AG04450 (cell line): ENCODE measurements around the gene DIP2A. TPM values are rescaled to one million over a fixed set of nuclear protein-coding genes. Genes with fewer than 3 reads are reported as not detected.

ENCODE experiments used
- CTCF ChIA-PET: fragments of 300-600, 350-600 bp; formaldehyde crosslinking; extraction: SDS; loops from one replicate; lab custom pipeline; 2022; ENCODE audit warnings: antibody characterized with exemption, inconsistent platforms; lab: Charles Lee
- POLR2A ChIA-PET: fragments of 350-600 bp; formaldehyde crosslinking; extraction: SDS; loops from one replicate; lab custom pipeline; 2021; ENCODE audit warnings: antibody characterized with exemption, inconsistent platforms; lab: Yijun Ruan, JAX
- DNase-seq: peaks from one replicate; pipeline ENCODE4 v3.0.0-alpha.2; 2011; ENCODE audit warnings: low read depth, low spot score
- H3K27ac ChIP-seq: one replicate; pipeline ENCODE4 v1.5.1; 2012; ENCODE audit warnings: low read depth, low read length, control low read depth
- H3K27me3 ChIP-seq: one replicate; pipeline ENCODE4 v1.6.0; 2012; ENCODE audit warnings: low read length; ENCODE audit not compliant: control insufficient read depth, insufficient read depth
- H3K4me3 ChIP-seq: 2 replicates; pipeline ENCODE4 v1.5.1; 2011; ENCODE audit warnings: mild to moderate bottlenecking, low read depth, low read length, control low read depth
- H3K9me3 ChIP-seq: 2 replicates; pipeline ENCODE4 v1.5.1; 2012; ENCODE audit warnings: low read length; ENCODE audit not compliant: control insufficient read depth, insufficient read depth
- CTCF ChIP-seq: IDR thresholded peaks from 2 replicates; pipeline ENCODE4 v1.5.1; 2011; ENCODE audit warnings: low read depth, low read length, control low read depth, inconsistent platforms
- polyA plus RNA-seq: library from polyadenylated mRNA; depleted of rRNA; stranded (reverse); fragments of >200 nt; gene quantifications from 2 replicates; pipeline ENCODE4 v1.2.3, GENCODE V29; 2011

Gene DIP2A
- polyA plus RNA-seq, 1 experiment, result 21.0 TPM

- CTCF ChIA-PET, result no interaction called here
- POLR2A ChIA-PET, result no interaction called here
Observed at GRCh38 chr21:46598581-46599572, 140.2 kb downstream of the DIP2A start.

GRCh38 chr21:46600305-46600704, 141.6 kb downstream of the DIP2A start:
- Histone ChIP-seq H3K27me3 (no peaks in the 10 kb centered on the region), H3K27ac (no peak overlapping the region), H3K9me3 (peaks cover 3% of the 10 kb centered on the region; the same call in 1 of the 2 replicates), H3K4me3 (no peak overlapping the region)
- no peak for DNase-seq
- POLR2A ChIA-PET, result no interaction called here
- CTCF ChIA-PET, result no interaction called here
- no peak for TF ChIP-seq CTCF

More at GRCh38 chr21:46598581-46599572, 140.2 kb downstream of the DIP2A start:
- Histone ChIP-seq H3K4me3 (no peak overlapping the region), H3K9me3 (peaks cover 11% of the 10 kb centered on the region), H3K27ac (peak overlapping the region; percentile 24), H3K27me3 (no peaks in the 10 kb centered on the region)
- DNase-seq, result peak; percentile 70
- no peak for TF ChIP-seq CTCF

- Histone ChIP-seq H3K27me3 (no peaks in the 10 kb centered on the region), H3K4me3 (no peak overlapping the region), H3K27ac (no peak overlapping the region), H3K9me3 (peaks cover 3% of the 10 kb centered on the region; the same call in 1 of the 2 replicates)
- TF ChIP-seq CTCF, result no peak
- CTCF ChIA-PET, result no interaction called here
- POLR2A ChIA-PET, result no interaction called here
- DNase-seq, result no peak
Observed at GRCh38 chr21:46600978-46601377, 142.3 kb downstream of the DIP2A start.

GRCh38 chr21:46603228-46603627, 144.5 kb downstream of the DIP2A start:
- DNase-seq, result no peak
- no peak overlapping the region for H3K27ac ChIP-seq
- no peak overlapping the region for H3K4me3 ChIP-seq
- ChIA-PET POLR2A (no interaction called here), CTCF (no interaction called here)
- H3K27me3 ChIP-seq, result peaks cover 4% of the 10 kb centered on the region
- no peak for TF ChIP-seq CTCF
- H3K9me3 ChIP-seq, result no peaks in the 10 kb centered on the region; the same call in 1 of the 2 replicates
